GM12874 (cell line): ENCODE measurements around the gene BACE2.

Source experiments
- CTCF ChIP-seq: IDR thresholded peaks from 2 replicates; pipeline ENCODE4 v1.5.1; 2011; ENCODE audit warnings: low read depth, mild to moderate bottlenecking, control low read depth, low read length, moderate library complexity; ENCODE audit not compliant: insufficient read depth

Gene BACE2

GRCh38 chr21:41170442-41170841, 2.5 kb downstream of the BACE2 start:
- TF ChIP-seq CTCF = peak; percentile 43; the same call in 1 of the 2 replicates

- no peak for TF ChIP-seq CTCF
Observed at GRCh38 chr21:41170859-41171609, 3.1 kb downstream of the BACE2 start.

GRCh38 chr21:41175080-41175479, 7.1 kb downstream of the BACE2 start:
- TF ChIP-seq CTCF = no peak

GRCh38 chr21:41176846-41177245, 8.9 kb downstream of the BACE2 start:
- TF ChIP-seq CTCF = no peak

GRCh38 chr21:41180752-41181151, 12.8 kb downstream of the BACE2 start:
- TF ChIP-seq CTCF = no peak

- TF ChIP-seq CTCF = no peak
Observed at GRCh38 chr21:41182547-41182946, 14.6 kb downstream of the BACE2 start.

- no peak for TF ChIP-seq CTCF
Observed at GRCh38 chr21:41183575-41183974, 15.6 kb downstream of the BACE2 start.

GRCh38 chr21:41185802-41186201, 17.8 kb downstream of the BACE2 start:
- TF ChIP-seq CTCF = no peak
